Astrocyte of the hippocampus (primary cell): ENCODE measurements around the gene VEPH1.

Source experiments
- DNase-seq: peaks from one replicate; pipeline ENCODE4 v3.0.0; 2011; ENCODE audit warnings: low read depth, low spot score

Gene VEPH1

DNA sequence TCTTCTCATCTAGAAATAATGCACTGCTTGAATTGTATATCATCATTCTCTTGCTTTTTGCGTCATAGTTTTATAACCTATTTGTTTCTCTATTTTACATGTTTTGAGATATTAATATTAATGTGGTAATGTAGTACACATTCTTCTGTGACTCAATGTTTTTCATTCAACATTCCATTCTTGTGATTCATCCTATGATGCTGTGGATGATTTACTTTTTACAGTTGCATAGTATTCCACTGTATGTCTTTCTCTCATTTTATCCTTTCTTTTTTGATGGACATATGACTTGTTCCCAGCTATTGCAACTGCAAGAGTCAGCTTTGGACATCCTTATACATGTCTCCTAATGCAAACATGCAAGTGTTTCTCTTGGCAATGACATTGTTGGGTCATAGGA is 20.6 kb upstream of the VEPH1 start:
- no peak for DNase-seq

DNA sequence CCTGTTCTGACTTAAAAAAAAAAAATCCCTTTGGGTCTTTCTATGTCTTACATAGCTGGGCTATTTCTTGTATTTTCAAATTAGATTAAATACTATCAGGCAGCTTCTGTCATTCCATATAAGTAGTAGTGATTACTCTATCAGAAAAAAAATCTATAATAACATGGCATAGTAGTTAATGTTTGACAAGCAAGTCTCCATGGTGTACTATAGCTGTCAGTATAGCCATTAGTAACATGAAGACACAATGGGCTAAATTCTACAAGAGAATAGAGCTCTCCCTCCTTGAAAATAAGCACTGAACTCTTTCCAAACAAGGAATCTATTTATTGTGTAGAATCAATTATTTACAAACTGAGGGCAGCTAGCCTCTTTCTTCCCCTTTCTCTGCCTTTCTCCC is 19.4 kb upstream of the VEPH1 start:
- no peak for DNase-seq

DNA sequence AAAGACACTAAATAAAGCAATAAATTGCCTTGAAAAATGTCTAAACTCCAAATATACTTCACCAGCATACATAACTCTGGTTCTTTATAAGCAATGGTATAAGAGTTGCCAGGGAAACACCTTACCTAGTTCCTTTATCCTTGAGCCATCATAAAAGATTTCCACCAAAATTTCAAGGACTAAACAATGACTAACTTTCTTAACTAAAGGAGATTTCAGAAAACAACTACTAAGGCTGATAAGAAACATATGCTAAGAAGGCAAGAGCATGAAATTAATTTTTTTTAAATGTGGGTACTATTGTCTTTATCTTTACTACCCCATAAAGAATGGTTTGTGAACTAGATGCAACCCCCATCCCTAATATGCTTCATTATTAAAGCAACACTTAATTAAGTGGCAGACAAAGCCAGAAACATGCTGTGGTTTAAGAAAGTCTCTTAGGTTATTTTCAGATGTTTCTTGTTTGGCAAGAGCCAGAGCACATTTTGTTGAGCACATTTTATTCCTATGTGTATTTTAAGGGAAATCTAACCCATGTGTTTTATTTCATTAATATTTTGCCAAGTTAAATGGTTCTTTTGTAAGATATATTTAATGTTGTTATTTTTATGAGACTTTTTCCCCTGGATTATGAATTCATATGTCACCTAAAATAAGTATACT is 17.4 kb upstream of the VEPH1 start:
- DNase-seq: no peak

DNA sequence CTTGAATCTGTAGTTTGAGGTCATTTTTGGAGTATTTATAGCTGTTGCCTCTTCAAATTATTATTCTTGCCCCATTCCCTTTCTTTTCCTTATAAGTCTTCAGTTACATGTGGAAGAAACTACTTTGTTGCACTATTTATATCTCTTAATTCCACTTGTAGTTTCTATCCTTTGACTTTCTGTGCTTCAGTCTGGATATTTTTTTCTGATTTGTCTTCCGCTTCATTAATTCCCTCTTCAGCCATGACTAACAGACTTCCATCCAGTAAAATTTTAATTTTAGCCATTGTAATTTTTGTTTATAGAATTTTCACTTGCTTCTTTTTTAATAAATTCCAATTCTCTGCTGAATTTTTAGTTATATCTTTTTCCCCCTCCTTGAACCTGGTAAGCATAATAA is 15.7 kb upstream of the VEPH1 start:
- DNase-seq: no peak

DNA sequence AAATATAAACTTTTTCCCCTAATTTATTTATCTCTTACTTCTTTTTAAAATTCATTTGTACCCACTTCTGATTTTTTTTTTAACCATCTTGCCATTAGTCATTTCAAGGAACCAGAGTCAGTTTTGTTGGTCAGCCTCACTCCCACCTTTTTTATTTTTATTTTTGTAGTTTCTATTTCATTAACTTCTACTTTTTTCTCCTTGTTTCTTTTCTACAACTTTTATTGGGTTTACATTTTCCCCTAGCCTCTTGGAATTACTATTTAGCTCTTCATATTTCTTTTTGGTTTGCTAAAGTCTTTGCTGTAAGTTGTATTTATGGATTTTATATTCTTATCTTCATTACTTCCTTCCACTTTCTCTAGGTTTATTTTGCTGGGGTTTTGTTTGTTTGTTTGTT is 13.7 kb upstream of the VEPH1 start:
- no peak for DNase-seq

DNA sequence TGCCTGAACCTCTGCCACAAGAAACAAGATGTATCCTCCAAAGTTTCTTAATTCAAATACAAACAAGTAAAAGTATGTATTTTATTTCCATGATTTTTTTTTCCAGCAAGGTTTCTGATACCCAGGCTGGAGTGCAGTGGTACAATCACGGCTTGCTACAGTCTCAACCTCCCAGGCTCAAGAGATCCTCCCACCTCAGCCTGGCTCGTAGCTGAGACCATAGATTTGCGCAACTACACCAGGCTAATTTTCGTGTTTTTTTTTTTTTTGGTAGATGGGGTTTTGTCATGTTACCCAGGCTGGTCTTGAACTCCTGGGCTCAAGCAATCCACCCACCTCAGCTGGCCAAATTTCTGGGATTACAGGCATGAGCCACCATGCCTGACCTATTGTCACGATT is 12.2 kb upstream of the VEPH1 start:
- DNase-seq: no peak

DNA sequence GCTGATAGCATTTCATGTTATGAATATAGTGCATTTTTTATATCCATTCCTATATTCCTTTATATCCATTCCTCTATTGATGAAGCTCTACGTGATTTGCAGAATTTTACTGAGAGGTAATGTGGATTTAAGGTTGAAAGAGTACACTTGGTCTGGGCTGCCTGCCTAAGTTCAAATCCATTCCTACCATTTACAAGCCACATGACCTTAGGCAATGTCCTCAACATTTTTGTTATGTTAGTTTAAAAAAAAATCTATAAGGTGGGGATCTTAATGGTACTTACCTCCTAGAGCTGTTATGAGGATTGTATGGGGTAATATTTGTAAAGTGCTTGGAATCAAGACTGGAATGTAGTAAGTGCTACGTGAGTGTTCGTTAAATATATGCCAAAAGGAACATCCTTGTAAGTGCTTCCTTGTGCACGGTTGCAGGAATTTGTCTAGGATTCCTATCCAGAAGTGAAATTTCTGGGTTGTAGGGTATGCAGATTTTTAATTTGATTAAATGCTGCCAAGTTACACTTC is 11.2 kb upstream of the VEPH1 start:
- no peak for DNase-seq

DNA sequence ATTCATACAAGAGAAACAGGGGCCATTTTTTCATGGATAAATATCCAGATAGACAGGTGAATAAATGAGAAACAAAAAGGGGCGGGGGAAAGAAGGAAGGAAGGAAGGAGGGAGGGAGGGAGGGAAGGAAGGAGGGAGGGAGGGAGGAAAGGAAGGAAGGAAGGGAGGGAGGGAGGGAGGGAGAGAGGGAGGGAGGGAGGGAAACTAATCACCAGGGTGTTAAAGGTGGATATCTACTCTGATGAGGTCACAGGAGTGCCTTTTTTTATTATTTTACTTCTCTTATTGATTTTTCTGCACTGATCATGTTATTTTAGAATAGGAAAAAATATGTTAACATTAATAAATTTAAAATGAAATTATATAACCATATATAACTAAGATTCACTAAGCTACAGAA is 10.4 kb upstream of the VEPH1 start:
- no peak for DNase-seq

DNA sequence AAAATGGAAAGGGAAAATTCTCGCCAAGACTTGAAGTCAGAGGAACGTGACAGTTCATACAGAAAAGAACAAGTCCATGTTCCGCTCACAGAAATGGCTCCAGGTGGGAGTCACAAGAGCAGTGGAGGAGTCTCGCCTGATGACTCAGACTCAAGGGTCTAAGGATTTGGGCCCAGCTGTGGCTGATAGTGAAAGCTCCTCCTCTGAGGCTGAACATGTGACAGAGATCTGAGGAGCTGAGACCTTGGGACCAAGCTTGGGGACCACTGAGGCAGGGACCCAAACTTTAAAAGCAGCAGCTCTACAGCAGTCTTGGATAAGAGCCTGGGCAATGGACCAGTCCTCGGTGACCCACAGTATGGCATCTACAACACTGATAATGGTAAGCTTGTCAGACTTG is 9.3 kb upstream of the VEPH1 start:
- no peak for DNase-seq

DNA sequence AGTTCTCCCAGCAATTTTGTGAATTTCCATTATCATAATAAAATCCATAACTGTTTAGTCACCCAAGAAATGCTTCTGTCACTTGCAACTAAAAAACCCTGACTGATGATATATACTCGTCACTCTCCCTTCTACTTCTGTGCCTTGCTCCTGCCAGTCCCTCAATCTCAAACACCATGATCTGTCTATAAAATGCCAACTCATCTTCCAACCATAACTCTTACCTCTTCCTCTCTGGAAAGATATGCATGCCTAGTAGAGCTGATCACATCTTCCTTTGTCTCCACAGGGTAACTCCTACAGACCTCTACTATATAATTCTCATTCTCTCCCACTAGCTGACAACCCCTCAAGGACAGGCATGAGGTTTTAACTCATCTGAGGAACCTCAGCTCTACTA is 5.2 kb upstream of the VEPH1 start:
- no peak for DNase-seq

DNA sequence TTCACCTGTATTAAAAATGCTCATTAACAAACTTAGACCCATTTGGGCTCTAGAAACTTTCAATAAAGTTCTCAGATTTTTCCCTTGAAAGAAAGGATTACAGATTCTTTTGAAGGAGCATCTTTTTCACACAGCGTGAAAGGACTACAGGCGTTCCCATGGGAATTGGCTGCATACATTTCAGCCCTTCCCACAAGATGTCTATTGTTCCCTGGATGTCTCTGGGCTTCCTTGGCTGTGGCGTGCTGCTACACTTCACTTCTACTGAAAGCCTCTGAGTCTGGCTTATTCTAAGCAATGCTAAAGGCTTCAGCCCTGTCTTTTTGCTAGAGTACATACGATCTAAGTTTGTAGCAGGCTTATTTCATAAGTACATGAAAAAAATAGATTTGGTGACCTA is 1.4 kb downstream of the VEPH1 start:
- peak; percentile 15 for DNase-seq

DNA sequence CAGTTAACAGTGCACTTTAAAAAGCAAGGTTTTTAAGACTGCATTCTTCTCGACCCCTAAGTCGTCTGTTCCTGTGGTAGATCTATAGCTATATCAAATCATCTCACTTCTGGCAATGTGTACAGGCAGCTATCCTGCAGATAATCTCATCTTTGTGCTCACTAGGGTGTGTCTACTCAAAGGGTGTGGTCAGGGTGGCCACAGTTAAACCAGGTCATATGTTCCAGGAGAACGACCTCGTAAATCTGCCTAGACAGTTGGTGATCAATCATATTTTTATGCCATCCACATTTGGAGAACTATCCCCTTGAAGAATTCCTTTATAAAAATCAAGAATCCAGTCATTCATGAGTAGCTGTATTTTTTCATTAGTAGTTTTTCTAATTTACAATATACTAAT is 3.0 kb downstream of the VEPH1 start:
- DNase-seq: no peak

DNA sequence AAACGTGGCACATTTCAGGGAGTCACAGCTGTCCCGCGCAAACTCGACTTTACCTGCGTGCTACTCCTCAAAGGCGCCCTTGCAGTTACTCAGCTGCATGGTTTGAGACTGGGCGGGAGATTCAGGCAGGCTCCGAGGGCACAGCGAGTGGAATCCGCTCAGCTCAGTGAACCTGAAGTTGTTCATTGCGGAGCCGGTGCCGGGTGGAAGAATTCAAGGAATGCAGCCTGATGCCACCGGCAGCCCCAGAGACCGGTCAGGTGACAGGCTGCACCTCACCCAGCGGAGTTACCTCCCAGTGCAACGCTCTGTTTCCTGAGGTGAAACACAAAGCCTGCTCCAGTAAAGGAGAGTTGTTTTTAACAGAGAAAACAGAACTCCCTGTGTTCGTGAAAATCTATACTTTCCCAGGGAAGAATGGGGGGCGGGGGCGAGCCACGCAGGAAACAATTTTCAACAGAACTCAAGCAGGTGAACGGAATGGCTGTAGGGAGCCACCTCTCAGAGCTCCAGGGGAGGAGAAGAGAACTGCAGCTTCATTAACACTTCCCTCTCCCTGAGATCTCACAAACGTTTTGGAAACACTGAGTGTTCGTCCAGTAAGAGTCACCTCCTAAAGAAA is 3.8 kb downstream of the VEPH1 start:
- DNase-seq: peak; percentile 79

DNA sequence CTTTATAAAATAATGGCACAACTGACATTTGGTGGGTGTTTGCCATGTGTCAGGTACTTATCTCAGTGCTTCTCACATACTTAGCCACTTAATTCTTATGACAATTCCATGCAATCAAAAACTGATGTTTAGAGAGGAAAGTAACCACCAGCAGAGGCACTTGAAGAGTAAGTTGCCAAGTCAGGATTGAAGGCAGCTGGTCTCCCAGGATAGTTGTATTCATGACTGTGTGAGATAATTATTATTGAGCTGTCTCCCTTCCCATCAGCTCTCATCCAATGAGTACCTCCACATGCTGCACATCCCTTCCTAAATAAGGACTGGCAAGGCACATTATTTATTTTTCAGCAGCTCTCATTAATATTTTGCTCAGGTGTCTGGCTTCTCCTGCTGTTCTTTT is 4.8 kb downstream of the VEPH1 start:
- DNase-seq: no peak

DNA sequence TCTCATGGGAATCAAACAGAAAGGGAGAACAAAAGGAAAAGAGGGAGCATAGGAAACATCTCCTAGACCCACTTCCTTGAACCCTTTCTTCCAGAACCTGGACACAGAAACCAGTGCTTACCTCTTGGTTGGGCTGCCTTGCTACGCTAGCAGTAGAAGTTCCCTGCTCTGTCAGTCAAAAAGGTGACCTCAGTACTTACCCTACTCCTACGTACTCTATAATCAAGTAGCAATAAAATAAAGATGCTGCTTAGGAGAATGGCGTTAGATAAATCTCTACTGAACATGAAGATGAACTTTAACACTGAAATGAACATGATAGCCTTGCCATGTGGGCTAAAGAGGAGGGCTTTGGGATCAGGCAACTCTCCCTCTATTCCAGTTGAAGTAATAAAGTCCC is 7.4 kb downstream of the VEPH1 start:
- no peak for DNase-seq

DNA sequence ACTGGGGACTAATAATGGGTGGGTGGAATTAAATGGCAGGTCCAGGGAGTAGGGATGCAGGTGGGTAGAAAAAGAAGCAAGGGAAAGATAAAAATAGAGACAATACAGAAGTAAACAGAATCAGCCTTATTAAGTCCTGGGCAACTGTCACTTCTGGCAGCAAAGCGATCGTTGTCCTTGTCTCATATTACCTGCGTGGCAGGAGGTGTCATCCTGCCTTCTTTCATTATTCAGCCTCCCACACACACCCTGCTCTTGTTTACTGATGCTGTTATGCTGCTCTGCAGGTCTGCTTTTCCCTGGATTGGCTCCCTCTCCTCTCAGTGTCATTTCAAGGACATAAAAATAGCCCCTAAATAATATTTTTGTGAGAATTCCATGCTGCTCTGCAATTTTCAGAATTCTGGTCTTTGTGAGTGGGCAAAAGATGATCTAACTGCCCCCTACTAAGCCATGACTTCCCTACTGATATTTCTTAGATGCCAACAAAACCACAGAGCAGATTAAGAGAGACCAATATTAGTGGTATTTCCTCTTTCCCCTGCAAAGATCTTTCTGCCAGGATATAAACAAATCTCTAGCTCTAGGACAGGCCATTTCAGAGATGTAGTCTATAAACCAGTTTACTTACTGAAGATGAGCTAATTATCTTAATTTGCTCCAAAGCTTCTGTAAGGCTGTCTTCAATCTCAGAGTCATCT is 8.5 kb downstream of the VEPH1 start:
- peak; percentile 18 for DNase-seq

DNA sequence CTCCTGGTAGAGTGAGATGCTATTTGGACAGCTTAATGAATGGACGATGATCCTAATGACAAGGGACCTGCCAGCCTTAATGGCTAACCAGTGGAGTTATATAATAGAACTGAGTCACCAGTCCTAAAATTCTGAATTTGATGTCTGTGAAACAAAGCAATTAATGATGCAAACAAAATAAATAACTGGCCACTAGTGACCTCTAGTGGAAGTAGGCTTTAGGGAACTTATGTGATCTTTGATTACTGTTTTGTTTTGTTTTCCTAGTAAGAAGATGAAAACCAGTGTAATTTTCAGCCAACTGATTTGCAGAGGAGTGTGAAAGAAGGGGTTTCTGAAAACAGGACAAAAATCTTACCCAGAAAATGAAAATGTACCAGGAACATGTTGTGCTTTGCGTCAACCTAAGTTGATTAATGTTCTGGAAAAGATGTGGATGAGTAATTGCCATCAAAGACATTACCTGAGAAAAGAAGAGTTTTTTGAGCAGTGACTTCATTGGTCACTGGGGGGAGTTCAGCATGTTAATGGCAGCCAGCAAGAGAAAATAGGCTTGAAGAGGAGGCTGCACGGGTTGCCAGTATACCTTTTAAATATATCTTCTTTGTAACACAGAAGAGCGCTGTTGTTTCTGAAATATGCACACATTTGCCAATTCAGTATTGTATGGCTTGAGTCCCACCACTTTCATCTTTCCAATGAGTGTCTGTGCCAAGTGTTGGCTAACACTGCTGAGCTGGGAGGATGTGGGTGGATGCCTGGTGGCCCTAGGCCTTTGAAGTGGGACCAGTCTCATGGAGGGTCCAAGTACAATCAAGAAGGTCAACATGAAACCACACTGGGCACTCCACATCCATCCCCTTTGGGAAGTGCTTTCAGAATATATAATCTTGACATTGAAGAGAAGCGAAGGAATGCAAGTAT is 9.3 kb downstream of the VEPH1 start:
- peak; percentile 70 for DNase-seq

DNA sequence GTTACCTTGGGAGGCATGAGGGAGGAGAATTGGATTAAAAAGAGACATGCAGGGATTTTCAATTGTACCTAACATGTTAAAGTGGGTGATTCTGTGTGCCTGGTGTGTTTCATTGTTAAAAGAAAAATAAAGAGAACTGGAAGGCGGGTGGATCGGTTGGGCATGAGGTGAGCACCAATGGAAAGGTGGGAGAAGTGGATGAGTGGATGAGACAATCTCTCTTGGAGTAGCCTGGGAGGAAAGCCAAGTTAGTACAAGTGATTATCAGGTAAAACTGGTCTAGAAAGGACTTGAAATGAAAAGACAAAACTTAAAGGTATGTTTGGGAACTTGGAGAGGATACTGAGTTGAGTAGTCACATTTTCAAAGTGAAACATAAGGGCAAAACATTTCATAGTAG is 12.1 kb downstream of the VEPH1 start:
- no peak for DNase-seq

DNA sequence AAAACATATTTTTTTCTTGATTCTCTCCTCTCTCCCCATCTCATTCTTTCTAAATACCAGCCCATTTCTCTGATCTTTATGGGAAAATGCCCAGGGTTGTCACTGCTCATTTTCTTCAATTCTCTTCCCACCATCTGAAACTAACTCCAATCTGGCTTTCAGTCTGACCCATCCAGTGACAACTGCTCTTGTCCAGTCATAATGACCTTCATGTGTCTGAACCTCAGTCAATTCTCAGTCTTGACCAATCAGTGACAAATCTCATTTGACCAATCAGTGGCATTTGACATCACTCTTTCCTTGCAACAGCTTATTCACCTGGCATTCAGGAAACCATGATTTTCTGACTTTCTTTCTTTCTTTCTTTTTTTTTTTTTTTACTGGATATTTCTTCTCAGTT is 15.1 kb downstream of the VEPH1 start:
- DNase-seq: no peak

DNA sequence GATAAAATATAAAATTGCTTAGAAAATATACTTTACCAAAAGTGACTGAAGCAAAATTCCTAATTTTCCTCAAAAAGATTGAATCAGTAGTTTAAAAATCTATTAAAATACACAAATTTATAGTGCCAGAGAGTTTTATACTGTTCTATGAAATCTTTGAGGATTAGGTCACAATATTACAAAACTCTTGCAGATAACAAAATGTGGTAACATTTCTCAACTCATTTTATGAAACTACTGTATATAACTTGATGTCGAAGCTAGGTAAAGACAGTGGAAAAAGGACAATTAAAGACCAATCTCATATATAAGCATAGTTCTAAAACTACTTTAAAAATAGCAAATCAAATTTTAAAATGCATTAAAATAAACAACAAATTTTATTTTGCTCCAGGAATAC is 15.9 kb downstream of the VEPH1 start:
- no peak for DNase-seq

DNA sequence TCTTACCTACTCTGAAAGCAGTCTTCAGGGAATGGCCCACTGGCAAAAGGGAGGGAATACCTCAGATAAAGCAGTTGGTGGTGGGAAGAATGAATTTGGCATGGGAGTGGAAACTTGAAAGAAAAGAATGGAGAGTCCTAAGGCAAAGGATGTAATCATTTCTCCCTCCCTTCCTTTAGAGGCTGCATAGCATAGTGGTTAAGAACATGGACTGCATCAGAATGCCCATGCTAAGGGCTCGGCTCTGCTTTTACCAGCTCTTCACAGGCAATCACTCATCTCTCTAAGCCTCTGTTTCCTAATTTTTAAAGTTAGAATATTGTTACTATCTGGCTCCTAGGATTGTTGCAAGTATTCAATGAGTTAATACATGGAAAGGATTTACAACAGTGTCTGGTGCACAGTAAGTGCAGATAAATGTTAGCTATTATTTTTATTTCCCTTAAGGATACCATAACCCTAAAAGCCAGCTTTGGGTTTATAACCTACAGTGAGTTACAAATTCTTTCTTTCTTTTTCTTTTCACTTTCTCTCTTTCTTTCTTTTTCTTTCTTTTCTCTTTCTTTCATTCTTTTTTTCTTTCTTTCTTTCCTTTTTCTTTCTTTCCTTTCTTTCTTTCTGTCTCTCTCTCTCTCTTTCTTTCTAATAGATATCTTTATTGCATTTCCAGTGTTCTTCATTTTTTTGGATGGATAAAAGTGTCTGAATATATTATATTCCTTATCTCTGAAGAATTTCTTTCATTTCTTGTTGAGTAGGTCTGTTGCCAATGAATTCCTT is 23.6 kb downstream of the VEPH1 start:
- no peak for DNase-seq
